WTC11 (cell line): ENCODE measurements around the gene ZNF710. TPM values are rescaled to one million over a fixed set of nuclear protein-coding genes. Genes with fewer than 3 reads are reported as not detected.

Source experiments
- ATAC-seq: fragments of 200-7000 bp; cut with Tn5 transposase; 2 replicates; pipeline ENCODE4 v1.10.0; 2021; ENCODE audit warnings: mild to moderate bottlenecking, moderate library complexity
- CTCF ChIA-PET: fragments of 300-600 bp; sonication (Branson Sonifier 250); formaldehyde crosslinking; loops from one replicate; lab custom pipeline; 2021; ENCODE audit warnings: antibody characterized with exemption; lab: Charles Lee
- POLR2A ChIA-PET: fragments of 350-600 bp; sonication (Branson Sonifier 250); formaldehyde crosslinking; loops from one replicate; lab custom pipeline; 2021; ENCODE audit warnings: antibody characterized with exemption; lab: Charles Lee
- DNase-seq: peaks from one replicate; pipeline ENCODE4 v3.0.0; 2021; ENCODE audit warnings: low spot score
- H3K27ac Mint-ChIP-seq: 2 replicates; pipeline ENCODE4 v1.8.0; 2021; ENCODE audit warnings: mixed read lengths
- H3K27me3 Mint-ChIP-seq: 2 replicates; pipeline ENCODE4 v1.8.0; 2021; ENCODE audit warnings: low read depth, mild to moderate bottlenecking, moderate library complexity, mixed read lengths
- H3K36me3 Mint-ChIP-seq: 2 replicates; pipeline ENCODE4 v1.8.0; 2021; ENCODE audit warnings: mixed read lengths
- H3K4me1 Mint-ChIP-seq: 2 replicates; pipeline ENCODE4 v1.8.0; 2022; ENCODE audit warnings: mixed read lengths
- H3K4me3 Mint-ChIP-seq: 2 replicates; pipeline ENCODE4 v1.8.0; 2021; ENCODE audit warnings: mild to moderate bottlenecking, moderate library complexity, mixed read lengths
- H3K9me3 Mint-ChIP-seq: 2 replicates; pipeline ENCODE4 v1.8.0; 2021; ENCODE audit warnings: mixed read lengths
- FOXP4 ChIP-seq: sonication (generic); formaldehyde crosslinking; IDR thresholded peaks from 2 replicates; pipeline ENCODE4 v1.8.0; 2022; ENCODE audit warnings: mild to moderate bottlenecking, missing genetic modification reagents
- GTF2I ChIP-seq: fragments of 250-450 bp; sonication (Bioruptor Pico); conservative IDR thresholded peaks from 2 replicates; pipeline ENCODE4 v1.4.0; 2021; ENCODE audit warnings: mild to moderate bottlenecking
- MXD4 ChIP-seq: fragments of 250-450 bp; sonication (Bioruptor Pico); IDR thresholded peaks from 2 replicates; pipeline ENCODE4 v1.8.0; 2021; ENCODE audit warnings: mild to moderate bottlenecking, moderate library complexity, borderline replicate concordance
- SMAD4 ChIP-seq: sonication (generic); formaldehyde crosslinking; IDR thresholded peaks from 2 replicates; pipeline ENCODE4 v1.8.0; 2022; ENCODE audit warnings: mild to moderate bottlenecking, missing genetic modification reagents
- SOX15 ChIP-seq: fragments of 250-450 bp; sonication (Bioruptor Pico); IDR thresholded peaks from 2 replicates; pipeline ENCODE4 v1.9.0; 2021; ENCODE audit warnings: mild to moderate bottlenecking
- SP1 ChIP-seq: sonication (generic); formaldehyde crosslinking; conservative IDR thresholded peaks from 2 replicates; pipeline ENCODE4 v1.8.1; 2022; ENCODE audit warnings: missing genetic modification reagents
- ZBTB21 ChIP-seq: sonication (generic); formaldehyde crosslinking; IDR thresholded peaks from 2 replicates; pipeline ENCODE4 v1.8.1; 2023; ENCODE audit warnings: mild to moderate bottlenecking, missing genetic modification reagents, borderline replicate concordance
- ZNF138 ChIP-seq: sonication (generic); formaldehyde crosslinking; conservative IDR thresholded peaks from 2 replicates; pipeline ENCODE4 v1.8.1; 2022; ENCODE audit warnings: mild to moderate bottlenecking, moderate library complexity, missing genetic modification reagents
- ZNF416 ChIP-seq: fragments of 250-450 bp; sonication (Bioruptor Pico); IDR thresholded peaks from 2 replicates; pipeline ENCODE4 v1.9.0; 2021; ENCODE audit warnings: mild to moderate bottlenecking, inconsistent platforms
- ZNF423 ChIP-seq: fragments of 250-450 bp; sonication (Bioruptor Pico); IDR thresholded peaks from 2 replicates; pipeline ENCODE4 v2.1.2; 2022; ENCODE audit warnings: mild to moderate bottlenecking, moderate library complexity
- ZNF425 ChIP-seq: fragments of 250-450 bp; sonication (Bioruptor Pico); conservative IDR thresholded peaks from 2 replicates; pipeline ENCODE4 v1.9.0; 2021; ENCODE audit warnings: mild to moderate bottlenecking
- ZNF512 ChIP-seq: sonication (generic); formaldehyde crosslinking; IDR thresholded peaks from 2 replicates; pipeline ENCODE4 v1.8.1; 2022; ENCODE audit warnings: missing genetic modification reagents, borderline replicate concordance
- total RNA-seq: library from RNA; stranded (reverse); gene quantifications from 3 replicates; pipeline ENCODE4 v1.2.3, GENCODE V29; 2021
- TF ChIP-seq, protein P1 (sequence below): sonication (generic); formaldehyde crosslinking; IDR thresholded peaks from 2 replicates; pipeline ENCODE4 v1.8.0; 2022; ENCODE audit warnings: missing genetic modification reagents
- TF ChIP-seq, protein P2 (sequence below): sonication (generic); formaldehyde crosslinking; IDR thresholded peaks from 2 replicates; pipeline ENCODE4 v1.8.1; 2023; ENCODE audit warnings: mild to moderate bottlenecking, missing genetic modification reagents

Gene ZNF710
- total RNA-seq, 1 experiment from 2014 or later = 25.9 TPM

DNA sequence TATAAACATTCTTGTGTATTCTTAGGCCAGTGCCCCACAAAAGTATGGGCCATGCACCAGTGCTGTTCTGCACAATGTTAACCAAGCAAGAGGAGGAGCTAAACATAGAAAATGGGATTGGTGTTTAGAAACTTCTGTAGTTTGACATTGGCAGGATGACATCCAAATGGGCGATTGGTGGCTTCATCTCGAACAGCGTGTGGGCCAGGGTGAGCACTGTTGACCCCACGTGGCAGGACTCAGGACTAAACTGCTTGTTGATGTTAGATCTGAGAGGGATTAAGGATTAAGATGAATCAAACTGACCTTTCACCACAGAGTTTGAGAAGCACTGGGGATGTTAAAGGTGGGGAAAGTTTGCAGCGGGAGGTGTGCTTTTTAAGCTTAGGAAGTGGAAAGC is 31.9 kb downstream of the ZNF710 start:
- no peaks in the 10 kb centered on the region for H3K9me3 Mint-ChIP-seq
- H3K36me3 Mint-ChIP-seq = no peaks in the 10 kb centered on the region; the same call in 1 of the 2 replicates
- H3K27ac Mint-ChIP-seq = peak overlapping the region; percentile 4; the same call in 1 of the 2 replicates
- peaks cover 52% of the 10 kb centered on the region for H3K4me1 Mint-ChIP-seq
- no peaks in the 10 kb centered on the region for H3K27me3 Mint-ChIP-seq
- DNase-seq = no peak
- no peak for ATAC-seq
- CTCF ChIA-PET = interaction anchor here (1.4 kb wide), 1 partner anchor 10 kb away, joined by 3 read pairs; no protein-coding TSS in a partner anchor
- no peak overlapping the region for H3K4me3 Mint-ChIP-seq
- POLR2A ChIA-PET = interaction anchor here (1.8 kb wide), 1 partner anchor 33 kb away, joined by 4 read pairs; the partner anchor contains the start of gene ZNF710
- TF ChIP-seq FOXP4 = no peak
- no peak for TF ChIP-seq ZBTB21
- TF ChIP-seq SP1 (CRISPR knock-in tag) = no peak
- no peak for TF ChIP-seq ZNF423 (CRISPR knock-in tag)
- TF ChIP-seq ZNF138 (CRISPR knock-in tag) = no peak
- TF ChIP-seq, protein P1, sequence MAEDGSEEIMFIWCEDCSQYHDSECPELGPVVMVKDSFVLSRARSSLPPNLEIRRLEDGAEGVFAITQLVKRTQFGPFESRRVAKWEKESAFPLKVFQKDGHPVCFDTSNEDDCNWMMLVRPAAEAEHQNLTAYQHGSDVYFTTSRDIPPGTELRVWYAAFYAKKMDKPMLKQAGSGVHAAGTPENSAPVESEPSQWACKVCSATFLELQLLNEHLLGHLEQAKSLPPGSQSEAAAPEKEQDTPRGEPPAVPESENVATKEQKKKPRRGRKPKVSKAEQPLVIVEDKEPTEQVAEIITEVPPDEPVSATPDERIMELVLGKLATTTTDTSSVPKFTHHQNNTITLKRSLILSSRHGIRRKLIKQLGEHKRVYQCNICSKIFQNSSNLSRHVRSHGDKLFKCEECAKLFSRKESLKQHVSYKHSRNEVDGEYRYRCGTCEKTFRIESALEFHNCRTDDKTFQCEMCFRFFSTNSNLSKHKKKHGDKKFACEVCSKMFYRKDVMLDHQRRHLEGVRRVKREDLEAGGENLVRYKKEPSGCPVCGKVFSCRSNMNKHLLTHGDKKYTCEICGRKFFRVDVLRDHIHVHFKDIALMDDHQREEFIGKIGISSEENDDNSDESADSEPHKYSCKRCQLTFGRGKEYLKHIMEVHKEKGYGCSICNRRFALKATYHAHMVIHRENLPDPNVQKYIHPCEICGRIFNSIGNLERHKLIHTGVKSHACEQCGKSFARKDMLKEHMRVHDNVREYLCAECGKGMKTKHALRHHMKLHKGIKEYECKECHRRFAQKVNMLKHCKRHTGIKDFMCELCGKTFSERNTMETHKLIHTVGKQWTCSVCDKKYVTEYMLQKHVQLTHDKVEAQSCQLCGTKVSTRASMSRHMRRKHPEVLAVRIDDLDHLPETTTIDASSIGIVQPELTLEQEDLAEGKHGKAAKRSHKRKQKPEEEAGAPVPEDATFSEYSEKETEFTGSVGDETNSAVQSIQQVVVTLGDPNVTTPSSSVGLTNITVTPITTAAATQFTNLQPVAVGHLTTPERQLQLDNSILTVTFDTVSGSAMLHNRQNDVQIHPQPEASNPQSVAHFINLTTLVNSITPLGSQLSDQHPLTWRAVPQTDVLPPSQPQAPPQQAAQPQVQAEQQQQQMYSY (CRISPR knock-in tag) = no peak
- no peak for TF ChIP-seq MXD4 (CRISPR knock-in tag)
- no peak for TF ChIP-seq SMAD4 (CRISPR knock-in tag)
- no peak for TF ChIP-seq ZNF416 (CRISPR knock-in tag)
- TF ChIP-seq ZNF512 (CRISPR knock-in tag) = no peak
- TF ChIP-seq SOX15 (CRISPR knock-in tag) = no peak
- TF ChIP-seq, protein P2, sequence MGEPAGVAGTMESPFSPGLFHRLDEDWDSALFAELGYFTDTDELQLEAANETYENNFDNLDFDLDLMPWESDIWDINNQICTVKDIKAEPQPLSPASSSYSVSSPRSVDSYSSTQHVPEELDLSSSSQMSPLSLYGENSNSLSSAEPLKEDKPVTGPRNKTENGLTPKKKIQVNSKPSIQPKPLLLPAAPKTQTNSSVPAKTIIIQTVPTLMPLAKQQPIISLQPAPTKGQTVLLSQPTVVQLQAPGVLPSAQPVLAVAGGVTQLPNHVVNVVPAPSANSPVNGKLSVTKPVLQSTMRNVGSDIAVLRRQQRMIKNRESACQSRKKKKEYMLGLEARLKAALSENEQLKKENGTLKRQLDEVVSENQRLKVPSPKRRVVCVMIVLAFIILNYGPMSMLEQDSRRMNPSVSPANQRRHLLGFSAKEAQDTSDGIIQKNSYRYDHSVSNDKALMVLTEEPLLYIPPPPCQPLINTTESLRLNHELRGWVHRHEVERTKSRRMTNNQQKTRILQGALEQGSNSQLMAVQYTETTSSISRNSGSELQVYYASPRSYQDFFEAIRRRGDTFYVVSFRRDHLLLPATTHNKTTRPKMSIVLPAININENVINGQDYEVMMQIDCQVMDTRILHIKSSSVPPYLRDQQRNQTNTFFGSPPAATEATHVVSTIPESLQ (CRISPR knock-in tag) = no peak
- TF ChIP-seq GTF2I (CRISPR knock-in tag) = no peak
- no peak for TF ChIP-seq ZNF425 (CRISPR knock-in tag)
